NCI-H510A treated with DMSO at 0.1 percent for 48 hours (cell line): ENCODE data around the gene CHMP3.
"Not testable (repeated sequence)": the region's sequence is repeated elsewhere in the genome, so short reads cannot be mapped to it uniquely, and the experiment has no call there.

Experiments
- DNase-seq: peaks from one replicate; lab custom pipeline; 2025; lab: John Stamatoyannopoulos, UW

The CHMP3 gene

DNA sequence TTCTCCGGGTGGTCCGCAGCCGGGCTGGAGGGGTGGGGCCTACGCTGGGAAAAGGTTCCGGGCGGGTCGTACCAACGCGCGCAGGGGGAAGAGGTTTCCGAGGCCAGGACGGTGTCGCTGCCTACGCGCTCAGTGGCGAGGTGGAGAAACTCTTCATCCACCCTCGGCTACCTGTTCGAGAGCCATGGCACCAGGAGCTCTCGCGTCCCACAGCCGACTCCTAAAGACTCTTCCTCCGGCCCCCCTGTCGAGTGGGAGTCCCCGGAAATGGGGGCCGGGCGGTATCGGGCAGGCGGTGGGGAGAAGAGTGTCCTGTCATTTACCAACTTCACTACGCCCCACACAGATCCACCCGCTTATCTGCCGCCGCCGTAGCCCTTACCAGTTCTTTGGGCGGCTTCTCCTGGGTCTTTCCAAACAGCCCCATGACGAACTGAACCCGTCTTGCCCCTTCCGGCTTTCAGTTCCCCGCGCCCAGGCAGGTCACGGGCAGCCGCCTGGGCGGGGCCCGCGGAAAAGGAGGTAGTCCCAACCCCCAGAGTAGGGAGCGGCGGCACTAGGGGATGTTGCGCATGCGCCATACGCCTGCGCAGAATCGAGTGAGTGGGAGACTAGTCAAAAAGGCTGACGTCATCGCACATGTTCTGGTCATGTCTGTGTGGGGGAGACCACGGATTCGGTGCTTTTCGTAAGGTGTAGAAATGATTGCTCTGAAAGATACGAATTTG lies at the start of gene CHMP3:
TSS of gene CHMP3 (minus strand) at position 522 of the 728 bp plus-strand sequence. CDS start at position 427, 95 bp downstream.
- peak; percentile 97 for DNase-seq

- DNase-seq = no peak
Observed at GRCh38 chr2:86610871-86611270, 47.6 kb upstream of the CHMP3 start.

GRCh38 chr2:86608832-86609410 lies 45.7 kb upstream of the CHMP3 start:
- DNase-seq = no peak

- DNase-seq = no peak
Observed at GRCh38 chr2:86603905-86604304, 40.7 kb upstream of the CHMP3 start.

DNA sequence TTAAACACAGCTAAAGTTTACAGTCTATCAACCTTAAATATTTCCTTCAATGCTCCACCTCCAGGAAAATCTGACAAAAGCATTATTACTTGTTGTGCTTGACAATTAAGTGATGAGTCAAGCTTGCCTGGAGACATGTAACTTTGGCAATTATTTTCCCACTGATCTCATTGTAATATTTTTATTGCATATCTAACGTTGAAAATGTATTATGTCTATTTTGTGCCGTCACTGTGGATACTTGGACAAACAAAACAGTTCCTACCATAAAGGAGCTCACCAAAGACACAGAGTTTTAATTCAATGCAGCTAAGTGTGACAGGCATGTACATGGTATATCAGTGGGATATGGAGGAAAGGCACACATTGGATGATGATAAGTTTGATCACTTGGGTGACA lies 35.7 kb upstream of the CHMP3 start:
- no peak for DNase-seq

DNA sequence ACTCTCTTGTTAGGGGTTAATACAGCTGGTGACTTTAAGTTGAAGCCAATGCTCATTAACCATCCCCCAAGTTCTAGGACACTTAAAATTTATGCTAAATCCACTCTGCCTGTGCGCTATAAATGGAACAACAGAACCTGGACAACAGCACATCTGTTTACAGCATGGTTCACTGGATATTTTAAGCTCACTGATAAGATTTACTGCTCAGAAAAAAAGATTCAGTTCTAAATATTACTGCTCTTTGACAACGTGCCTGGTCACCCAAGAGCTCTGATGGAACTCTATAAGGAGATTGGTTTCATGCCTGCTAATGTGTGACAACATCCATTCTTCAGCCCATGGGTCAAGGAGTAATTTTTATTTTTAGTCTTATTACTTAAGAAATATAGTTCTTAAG lies 32.9 kb upstream of the CHMP3 start:
- no peak for DNase-seq

DNA sequence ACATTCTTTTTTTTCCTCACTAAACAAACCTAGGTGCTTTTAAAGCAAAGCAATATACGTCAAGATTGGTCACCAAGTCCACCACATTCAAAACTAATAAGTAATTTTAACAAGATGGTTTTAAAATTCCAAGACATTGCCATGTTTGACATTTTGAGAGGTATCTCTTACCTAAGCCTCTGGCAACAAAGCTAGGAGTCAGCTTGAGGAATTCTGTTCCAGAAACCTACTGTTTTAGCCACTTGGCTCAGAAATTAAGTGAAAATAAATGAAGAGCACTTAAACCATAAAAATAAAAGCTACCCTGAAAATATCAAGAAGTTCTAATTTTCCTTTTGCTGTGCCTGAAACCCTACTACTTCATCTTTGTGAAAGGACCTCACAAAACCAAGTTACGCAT lies 30.0 kb upstream of the CHMP3 start:
- no peak for DNase-seq

DNA sequence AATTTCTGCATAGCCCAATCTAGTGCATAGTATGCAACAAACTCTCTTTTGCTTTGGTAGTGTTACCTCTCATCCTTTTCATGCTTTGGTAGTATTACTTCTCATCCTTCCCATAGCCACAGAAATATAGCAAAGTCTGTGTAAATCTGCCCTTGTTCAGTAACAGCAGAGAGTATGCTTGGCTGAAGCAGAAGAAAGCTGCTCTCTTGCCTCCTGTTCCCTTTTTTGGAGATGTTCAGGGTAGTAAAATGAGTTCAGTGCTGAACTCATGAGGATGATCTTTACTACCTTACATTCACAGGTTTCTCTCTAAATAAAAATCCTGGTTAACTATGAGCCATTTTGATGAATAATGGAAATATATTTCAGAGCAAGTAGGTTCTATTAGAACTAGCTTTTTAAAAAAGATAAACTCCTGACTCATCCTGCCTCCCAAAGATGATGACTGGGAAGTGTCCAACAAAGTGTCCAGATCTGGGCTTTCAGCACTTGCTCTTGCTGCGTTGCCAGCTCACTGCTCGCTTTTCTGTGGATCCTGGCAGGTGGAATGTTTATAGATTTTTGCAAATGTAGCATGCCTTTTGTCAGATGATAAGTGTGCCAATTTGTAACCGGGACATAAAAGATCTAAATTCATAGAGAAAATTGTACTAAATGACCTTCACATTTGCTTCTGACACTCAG lies 29.4 kb upstream of the CHMP3 start:
- no peak for DNase-seq

DNA sequence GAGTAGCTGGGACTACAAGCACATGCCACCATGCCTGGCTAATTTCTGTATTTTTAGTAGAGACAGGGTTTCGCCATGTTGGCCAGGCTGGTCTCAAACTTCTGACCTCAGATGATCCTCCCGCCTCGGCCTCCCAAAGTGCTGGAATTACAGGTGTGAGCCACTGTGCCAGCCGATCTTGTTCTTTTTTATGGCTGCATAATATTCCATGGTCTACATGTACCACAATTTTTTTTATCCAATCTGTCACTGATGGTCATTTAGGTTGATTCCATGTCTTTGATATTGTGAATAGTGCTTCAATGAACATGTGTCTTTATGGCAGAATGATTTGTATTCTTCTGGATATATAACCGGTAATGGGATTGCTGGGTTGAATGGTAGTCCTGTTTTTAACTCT lies 26.5 kb upstream of the CHMP3 start:
- not testable (repeated sequence) for DNase-seq

DNA sequence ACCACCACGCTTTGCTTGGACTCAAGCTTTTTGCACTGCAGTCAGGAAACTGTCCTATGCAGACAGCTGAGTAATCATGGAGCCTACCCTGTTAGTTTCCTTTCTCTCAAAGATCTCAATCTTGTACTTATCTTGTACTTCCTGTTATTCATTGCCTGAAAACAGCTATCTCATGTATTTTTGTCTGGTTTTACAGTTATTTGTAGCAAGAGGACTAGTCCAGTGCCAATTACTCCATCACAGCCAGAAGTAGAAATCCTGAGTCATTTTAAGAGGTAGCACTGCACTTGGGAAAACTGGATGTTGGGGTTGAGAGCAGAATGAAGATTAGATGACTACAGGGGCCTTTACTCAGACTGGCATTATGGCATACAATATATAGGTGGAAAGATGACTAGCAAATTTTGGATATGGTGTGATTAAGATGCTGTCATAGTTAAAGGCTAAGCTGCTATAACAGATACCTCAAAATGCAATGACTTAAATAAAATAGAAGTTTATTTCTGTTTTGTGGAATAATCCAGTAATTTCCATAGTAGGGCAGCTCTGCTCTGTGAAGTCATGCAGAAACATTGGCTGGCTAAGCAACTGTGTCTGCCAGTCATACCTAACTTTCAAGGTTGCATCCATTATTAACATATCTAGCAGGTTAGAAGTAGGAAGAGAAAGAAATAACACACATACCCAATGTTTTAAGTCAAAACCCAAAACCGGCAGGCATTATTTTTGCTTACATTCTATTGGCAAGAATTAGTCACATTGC lies 21.1 kb upstream of the CHMP3 start:
- no peak for DNase-seq

GRCh38 chr2:86580560-86580959 lies 17.3 kb upstream of the CHMP3 start:
- DNase-seq = no peak

- no peak for DNase-seq
Observed at GRCh38 chr2:86577817-86578456, 14.7 kb upstream of the CHMP3 start.

DNA sequence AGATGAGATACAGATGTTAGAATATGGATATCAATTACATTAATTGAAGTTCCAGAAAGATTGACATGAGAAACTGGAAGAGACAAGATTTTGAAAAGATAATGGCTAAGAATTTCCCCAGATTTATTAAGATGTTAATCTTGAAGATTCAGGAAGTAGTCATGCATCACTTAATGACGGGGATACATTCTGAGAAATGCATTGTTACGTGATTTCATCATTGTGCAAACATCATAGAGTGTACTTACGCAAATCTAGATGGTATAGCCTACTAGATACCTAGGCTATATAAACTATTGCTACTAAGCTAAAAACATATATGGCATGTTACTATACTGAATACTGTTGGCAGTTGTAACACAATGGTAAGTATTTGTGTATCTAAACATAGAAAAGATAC lies 6.8 kb upstream of the CHMP3 start:
- no peak for DNase-seq

DNA sequence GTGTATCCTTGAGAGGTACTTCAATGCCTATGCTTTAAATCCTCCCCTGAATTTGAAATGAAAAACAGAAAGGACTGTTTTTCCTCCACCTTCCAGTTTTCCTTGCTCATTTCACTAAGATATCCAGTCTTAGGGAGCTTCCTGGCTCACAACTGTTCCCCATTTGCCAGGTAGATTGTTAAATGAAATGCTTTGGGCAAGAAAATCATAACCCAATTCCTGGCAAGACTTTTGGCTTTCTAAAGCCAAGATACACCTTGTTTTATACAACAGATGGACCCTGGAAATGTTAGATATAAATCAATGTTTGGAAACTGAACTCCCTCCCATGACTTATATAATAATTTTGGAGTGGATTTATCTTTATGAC lies 3.6 kb upstream of the CHMP3 start:
- DNase-seq = no peak

GRCh38 chr2:86566158-86566820 lies 3.0 kb upstream of the CHMP3 start:
- DNase-seq = no peak

- no peak for DNase-seq
Observed at GRCh38 chr2:86563650-86564061, 413 bp upstream of the CHMP3 start.

DNA sequence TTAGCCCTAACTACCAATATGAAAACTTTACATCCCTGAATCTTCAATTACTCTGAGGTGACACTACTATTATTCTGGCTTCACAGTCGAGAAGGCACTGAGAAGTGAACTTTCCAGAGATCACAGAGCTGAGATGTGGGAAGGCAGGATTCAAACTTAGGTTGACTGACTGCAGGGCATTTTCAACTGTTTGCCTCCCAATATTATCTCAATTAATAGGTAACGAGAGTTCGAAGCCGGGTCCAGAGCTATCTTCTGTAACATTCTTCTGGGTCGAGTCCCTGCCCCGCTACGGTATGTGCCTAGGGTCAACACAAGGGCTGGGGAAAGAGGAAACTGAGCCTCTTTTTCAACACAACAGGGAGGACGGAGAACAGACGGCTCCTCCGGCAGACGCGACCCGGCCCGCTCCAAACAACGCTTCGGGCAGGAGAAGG lies 740 bp downstream of the CHMP3 start:
- DNase-seq = peak; percentile 24

DNA sequence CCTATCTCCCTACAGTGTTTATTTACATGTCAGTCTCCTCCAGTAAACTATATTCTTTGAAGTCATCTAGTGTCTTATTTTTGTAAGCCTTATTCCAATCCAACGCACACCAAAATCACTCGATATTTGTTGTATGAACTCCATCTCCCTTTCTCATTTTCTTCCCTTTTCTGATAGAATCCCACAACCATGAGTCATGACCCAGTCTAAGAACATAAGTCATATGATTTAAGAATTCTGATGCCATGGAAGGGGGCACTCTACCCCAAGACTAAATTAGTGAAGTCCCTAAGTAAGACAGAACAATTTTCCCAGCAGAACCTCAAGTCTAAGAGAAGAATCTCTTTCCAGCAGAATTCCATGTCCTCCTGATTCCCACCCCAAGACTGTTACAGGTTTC lies 5.4 kb downstream of the CHMP3 start:
- DNase-seq = no peak

- DNase-seq = no peak
Observed at GRCh38 chr2:86556508-86556907, 6.7 kb downstream of the CHMP3 start.

- no peak for DNase-seq
Observed at GRCh38 chr2:86552889-86553288, 10.4 kb downstream of the CHMP3 start.

DNA sequence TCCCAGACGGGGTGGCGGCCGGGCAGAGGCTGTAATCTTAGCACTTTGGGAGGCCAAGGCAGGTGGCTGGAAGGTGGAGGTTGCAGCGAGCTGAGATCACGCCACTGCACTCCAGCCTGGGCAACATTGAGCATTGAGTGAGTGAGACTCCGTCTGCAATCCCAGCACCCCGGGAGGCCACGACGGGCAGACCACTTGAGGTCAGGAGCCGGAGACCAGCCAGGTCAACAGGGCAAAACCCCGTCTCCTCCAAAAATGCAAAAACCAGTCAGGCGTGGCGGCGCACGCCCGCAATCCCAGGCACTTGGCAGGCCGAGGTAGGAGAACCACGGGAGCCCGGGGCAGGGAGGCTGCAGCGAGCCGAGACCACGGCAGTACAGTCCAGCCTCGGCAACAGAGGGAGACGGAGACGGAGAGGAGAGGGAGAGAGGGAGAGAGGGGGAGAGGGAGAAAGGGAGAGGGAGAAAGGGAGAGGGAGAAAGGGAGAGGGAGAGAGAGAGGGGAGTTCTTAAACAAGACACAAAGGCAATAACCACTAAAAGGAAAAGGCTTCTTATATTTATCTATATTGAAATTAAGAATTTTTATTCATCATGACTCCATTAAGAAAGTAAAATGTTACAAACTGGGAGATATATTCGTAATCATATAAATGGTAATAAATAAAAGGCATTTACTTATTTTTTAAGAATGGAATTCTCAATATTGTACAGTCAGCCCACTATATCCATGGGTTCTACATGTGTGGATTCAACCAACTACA lies 13.1 kb downstream of the CHMP3 start:
- not testable (repeated sequence) for DNase-seq
